ENCODE results near the gene CIDEA.

Gene CIDEA

DNA sequence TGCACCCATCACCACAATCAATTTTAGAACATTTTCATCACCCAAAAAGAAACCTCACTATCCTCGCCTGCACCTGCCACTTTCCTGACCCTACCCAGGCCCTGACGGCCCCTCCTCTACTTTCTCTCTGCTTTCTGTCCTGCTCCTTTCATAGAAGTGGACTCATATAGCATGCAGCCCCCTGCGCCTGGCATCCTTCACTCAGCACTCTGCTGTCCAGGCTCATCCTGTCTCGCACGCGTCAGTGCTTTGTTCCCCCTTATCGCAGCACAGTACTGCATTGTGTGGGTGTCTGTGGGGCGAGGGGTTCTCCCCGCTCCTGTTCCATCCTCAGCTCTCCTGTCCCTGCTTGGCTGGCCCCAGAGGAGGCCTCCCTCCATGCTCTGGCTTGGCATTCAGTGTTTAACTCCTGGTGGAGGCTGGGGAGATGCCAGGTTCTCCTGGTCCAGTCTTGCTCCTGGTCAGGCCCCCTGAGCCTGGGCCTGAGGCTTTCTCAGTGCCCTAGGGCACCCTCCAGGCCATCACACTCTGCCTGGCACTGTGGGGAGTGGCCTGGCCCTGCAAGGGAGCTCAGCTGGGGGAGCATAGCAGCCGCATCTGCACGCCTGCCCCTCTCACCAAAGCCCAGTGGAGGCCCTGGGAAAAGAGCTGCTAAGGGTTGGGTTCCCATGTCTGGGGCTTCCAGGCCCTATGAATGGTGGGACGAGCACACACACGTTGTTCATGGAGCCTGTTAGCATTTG, 47.3 kb downstream of the CIDEA start:
- no peak for TF ChIP-seq CTCF (IDR thresholded peaks at IDR 0.05)
- H3K4me3 ChIP-seq (ENCODE audit: low read depth in 1 of 2, low read length in 1 of 2): no peak overlapping the region

DNA sequence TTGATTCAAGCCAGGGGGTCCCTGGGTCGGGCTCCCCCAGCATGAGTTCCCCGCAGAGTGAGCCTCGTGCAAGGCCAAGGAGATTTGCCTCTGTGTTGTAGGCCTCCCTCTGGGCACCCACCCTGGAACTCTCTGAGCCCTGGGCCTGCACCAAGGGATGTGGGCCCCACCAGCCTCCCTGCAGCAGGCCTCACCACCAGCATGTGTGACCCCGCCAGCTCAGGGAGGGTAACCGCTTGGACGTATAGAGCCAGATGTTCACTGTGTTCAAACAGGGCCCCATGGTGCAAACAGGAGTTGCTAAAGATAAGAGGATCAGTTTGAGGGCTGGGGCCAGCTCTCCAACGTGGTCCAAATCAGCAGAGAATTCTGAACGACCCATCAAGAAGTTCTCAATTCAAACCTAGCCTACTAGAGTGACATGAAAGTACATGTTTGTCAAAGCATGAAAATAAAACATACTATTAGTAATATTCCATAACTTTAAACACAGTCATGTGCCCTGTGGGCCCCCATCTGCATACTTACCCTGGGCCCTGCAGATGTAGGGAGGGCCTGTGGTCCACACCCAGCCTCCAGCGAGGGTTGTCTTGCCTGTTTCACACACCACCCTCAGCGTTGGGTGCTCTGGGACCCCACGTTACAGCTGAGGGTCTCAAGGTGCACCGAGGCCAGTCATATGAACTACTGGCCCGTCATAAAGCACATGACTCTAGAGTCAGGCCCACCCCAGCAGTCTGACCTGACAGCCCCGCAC, 48.4 kb downstream of the CIDEA start:
- no peak for TF ChIP-seq CTCF (IDR thresholded peaks at IDR 0.05)
- peaks cover 9 to 10% of the 10 kb centered on the region in 2 experiments for H3K4me1 ChIP-seq (ENCODE audit: control insufficient read depth in 1 of 2, insufficient read depth in 1 of 2, low read depth in 1 of 2, low read length in 1 of 2)
- no peaks in the 10 kb centered on the region for H3K9me3 ChIP-seq

More for the DNA sequence above, 47.3 kb downstream of the CIDEA start:
- Histone ChIP-seq H3K4me1 (ENCODE audit: control insufficient read depth in 1 of 2, insufficient read depth in 1 of 2, low read depth in 1 of 2, low read length in 1 of 2) (no peaks in the 10 kb centered on the region), H3K36me3 (no peaks in the 10 kb centered on the region), H3K27ac (no peak overlapping the region), H3K9me3 (no peaks in the 10 kb centered on the region), H3K27me3 (peaks cover 22% of the 10 kb centered on the region)

GRCh38 chr18:12304351-12305210, 50.4 kb downstream of the CIDEA start:
- TF ChIP-seq CTCF (IDR thresholded peaks at IDR 0.05): no peak
- H3K36me3 ChIP-seq: no peaks in the 10 kb centered on the region
- H3K27ac ChIP-seq: no peak overlapping the region
- no peak overlapping the region for H3K4me3 ChIP-seq (ENCODE audit: low read depth in 1 of 2, low read length in 1 of 2)
- H3K9me3 ChIP-seq: no peaks in the 10 kb centered on the region
- peaks cover 14 to 22% of the 10 kb centered on the region in 2 experiments for H3K4me1 ChIP-seq (ENCODE audit: control insufficient read depth in 1 of 2, insufficient read depth in 1 of 2, low read depth in 1 of 2, low read length in 1 of 2)
- H3K27me3 ChIP-seq: peaks cover 54% of the 10 kb centered on the region

More for the DNA sequence above, 48.4 kb downstream of the CIDEA start:
- no peaks in the 10 kb centered on the region for H3K36me3 ChIP-seq
- H3K4me3 ChIP-seq (ENCODE audit: low read depth in 1 of 2, low read length in 1 of 2): no peak overlapping the region
- no peak overlapping the region for H3K27ac ChIP-seq
- peaks cover 34% of the 10 kb centered on the region for H3K27me3 ChIP-seq

DNA sequence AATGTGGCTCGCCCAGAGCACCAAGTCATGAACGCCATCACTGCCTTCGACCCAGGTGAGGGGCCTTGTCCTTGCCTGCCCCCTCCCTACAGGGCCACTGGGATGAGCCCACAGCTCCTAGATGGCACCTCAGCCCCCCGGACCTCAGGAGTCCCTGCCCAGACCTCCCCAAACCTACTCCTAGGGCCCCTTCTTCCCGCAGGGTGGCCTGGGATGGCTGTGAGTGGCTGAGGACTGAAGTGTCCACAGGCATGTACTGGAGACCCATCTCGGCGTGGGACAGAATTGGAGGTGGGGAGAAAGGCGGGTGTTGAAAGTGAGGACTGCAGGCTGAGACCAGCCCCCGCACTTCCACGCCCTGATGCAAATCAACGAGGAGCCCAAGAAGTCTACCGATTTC, 51.0 kb downstream of the CIDEA start:
- H3K27ac ChIP-seq: no peak overlapping the region
- H3K4me1 ChIP-seq (ENCODE audit: control insufficient read depth in 1 of 2, insufficient read depth in 1 of 2, low read depth in 1 of 2, low read length in 1 of 2): peaks cover 14 to 22% of the 10 kb centered on the region in 2 experiments
- H3K27me3 ChIP-seq: peaks cover 60% of the 10 kb centered on the region
- H3K36me3 ChIP-seq: no peaks in the 10 kb centered on the region
- no peak overlapping the region for H3K4me3 ChIP-seq (ENCODE audit: low read depth in 1 of 2, low read length in 1 of 2)
- no peak for TF ChIP-seq CTCF (IDR thresholded peaks at IDR 0.05)
- no peaks in the 10 kb centered on the region for H3K9me3 ChIP-seq

GRCh38 chr18:12305930-12306629, 51.9 kb downstream of the CIDEA start:
- Histone ChIP-seq H3K4me1 (ENCODE audit: control insufficient read depth in 1 of 2, insufficient read depth in 1 of 2, low read depth in 1 of 2, low read length in 1 of 2) (peaks cover 14 to 22% of the 10 kb centered on the region in 2 experiments), H3K27ac (no peak overlapping the region), H3K36me3 (no peaks in the 10 kb centered on the region), H3K9me3 (no peaks in the 10 kb centered on the region), H3K4me3 (ENCODE audit: low read depth in 1 of 2, low read length in 1 of 2) (no peak overlapping the region), H3K27me3 (peaks cover 66% of the 10 kb centered on the region)
- no peak for TF ChIP-seq CTCF (IDR thresholded peaks at IDR 0.05)

All from neutrophil (primary cell).